GM21515 (cell line): Measurements from ENCODE around the gene LRRC58.

Source experiments
- ATAC-seq: cut with Tn5 transposase; IDR thresholded peaks from one replicate; pipeline ENCODE4 v1.9.1; 2021; ENCODE audit not compliant: unreplicated experiment

LRRC58 gene

GRCh38 chr3:120281261-120281660 is 67.9 kb downstream of the LRRC58 start:
- no peak for ATAC-seq

- no peak for ATAC-seq
These were observed 68.6 kb downstream of the LRRC58 start for GRCh38 chr3:120280566-120280965.

GRCh38 chr3:120280026-120280425 is 69.1 kb downstream of the LRRC58 start:
- no peak for ATAC-seq

- ATAC-seq, result no peak
These were observed 72.4 kb downstream of the LRRC58 start for GRCh38 chr3:120276767-120277166.

- no peak for ATAC-seq
These were observed 73.5 kb downstream of the LRRC58 start for GRCh38 chr3:120275618-120276017.

- no peak for ATAC-seq
These were observed 74.4 kb downstream of the LRRC58 start for GRCh38 chr3:120274739-120275167.
